ENCODE measurements around the gene TPST2. TPM values are rescaled to one million over a fixed set of nuclear protein-coding genes. Genes with fewer than 3 reads are reported as not detected.
A peak's percentile ranks its signal among the peaks of the same experiment; 100 is the strongest.

The TPST2 gene
- total RNA-seq, 4 donors from 2014 or later: 22.0 to 30.9 (median 28.7) TPM

DNA sequence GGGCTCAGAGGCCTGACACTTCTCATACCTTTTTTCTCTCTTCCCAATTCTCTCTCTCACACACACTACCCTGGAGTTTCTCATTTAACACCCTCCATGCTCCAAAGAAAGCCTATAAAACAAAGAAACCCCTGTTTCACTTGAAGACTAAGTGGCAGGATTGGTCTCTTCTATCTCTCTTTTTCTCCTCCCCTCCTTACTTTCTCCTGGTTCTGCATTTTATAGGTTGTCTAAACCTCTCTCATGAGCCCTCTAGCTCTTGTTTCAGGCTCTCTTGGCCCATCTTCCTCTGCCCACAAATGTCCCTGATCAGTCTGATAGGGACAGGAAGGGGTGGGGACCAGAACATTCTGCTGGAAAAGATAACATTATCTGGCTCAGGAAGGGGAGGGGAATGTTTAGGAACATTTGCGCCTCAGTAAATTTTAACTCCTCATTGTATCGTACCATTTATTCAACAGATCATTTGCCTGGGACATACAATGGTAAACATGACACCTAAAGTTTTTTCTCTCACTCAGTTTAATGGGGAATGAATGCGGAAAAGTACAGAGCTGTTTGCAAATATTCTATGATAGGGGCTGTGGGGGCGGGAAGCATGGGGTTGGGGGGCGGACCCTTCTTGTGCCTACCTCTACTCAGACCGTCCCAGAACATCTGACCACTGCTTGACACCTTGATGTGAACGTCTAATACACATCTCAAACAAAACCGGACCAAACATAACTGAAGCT is 42.7 kb upstream of the TPST2 start:
- WGBS: 65% methylated on average over 8 of the region's 8 CpGs
- no peak for DNase-seq (ENCODE audit: extremely low spot score)
- TF ChIP-seq POLR2AphosphoS5 (IDR thresholded peaks at IDR 0.05) (peak; percentile 41 to 49), EP300 (IDR thresholded peaks at IDR 0.05) (no peak)
- H3K4me3 ChIP-seq: no peak overlapping the region
- peaks cover 0 to 5% (median 0%) of the 10 kb centered on the region in 4 donors for H3K9me3 ChIP-seq
- H3K4me1 ChIP-seq: peaks cover 0 to 12% (median 2%) of the 10 kb centered on the region in 4 donors
- H3K27me3 ChIP-seq: peaks cover 0 to 25% (median 0%) of the 10 kb centered on the region in 4 donors
- H3K27ac ChIP-seq (replicated peaks in 1 of 4): peak overlapping the region in 3 of 4 donors; percentile 37 to 51 (median 42)
- no peaks in the 10 kb centered on the region for H3K36me3 ChIP-seq
- intact Hi-C loops (cut with DNase I): no loop called here

DNA sequence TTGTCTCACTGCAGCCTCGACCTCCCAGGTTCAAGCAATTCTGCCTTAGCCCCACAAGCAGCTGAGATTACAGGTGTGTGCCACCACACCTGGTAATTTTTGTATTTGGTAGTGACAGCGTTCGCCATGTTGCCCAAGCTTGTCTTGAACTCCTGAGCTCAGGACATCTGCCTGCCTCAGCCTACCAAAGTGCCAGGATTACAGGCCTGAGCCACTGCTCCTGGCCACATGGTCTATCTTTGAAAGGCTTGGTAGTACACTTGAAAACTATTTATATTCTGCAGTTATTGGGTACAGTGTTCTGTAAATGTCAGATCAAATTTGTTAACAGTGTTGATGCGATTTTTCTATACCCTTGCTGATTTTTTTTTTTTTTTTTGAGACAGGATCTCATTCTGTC is 41.4 kb upstream of the TPST2 start:
- peaks cover 0 to 5% (median 0%) of the 10 kb centered on the region in 4 donors for H3K9me3 ChIP-seq
- H3K4me3 ChIP-seq: no peak overlapping the region
- TF ChIP-seq POLR2A (IDR thresholded peaks at IDR 0.05; ENCODE audit: low read depth): no peak
- no peak for TF ChIP-seq EP300 (IDR thresholded peaks at IDR 0.05)
- TF ChIP-seq POLR2AphosphoS5 (IDR thresholded peaks at IDR 0.05): no peak
- TF ChIP-seq, protein P1, sequence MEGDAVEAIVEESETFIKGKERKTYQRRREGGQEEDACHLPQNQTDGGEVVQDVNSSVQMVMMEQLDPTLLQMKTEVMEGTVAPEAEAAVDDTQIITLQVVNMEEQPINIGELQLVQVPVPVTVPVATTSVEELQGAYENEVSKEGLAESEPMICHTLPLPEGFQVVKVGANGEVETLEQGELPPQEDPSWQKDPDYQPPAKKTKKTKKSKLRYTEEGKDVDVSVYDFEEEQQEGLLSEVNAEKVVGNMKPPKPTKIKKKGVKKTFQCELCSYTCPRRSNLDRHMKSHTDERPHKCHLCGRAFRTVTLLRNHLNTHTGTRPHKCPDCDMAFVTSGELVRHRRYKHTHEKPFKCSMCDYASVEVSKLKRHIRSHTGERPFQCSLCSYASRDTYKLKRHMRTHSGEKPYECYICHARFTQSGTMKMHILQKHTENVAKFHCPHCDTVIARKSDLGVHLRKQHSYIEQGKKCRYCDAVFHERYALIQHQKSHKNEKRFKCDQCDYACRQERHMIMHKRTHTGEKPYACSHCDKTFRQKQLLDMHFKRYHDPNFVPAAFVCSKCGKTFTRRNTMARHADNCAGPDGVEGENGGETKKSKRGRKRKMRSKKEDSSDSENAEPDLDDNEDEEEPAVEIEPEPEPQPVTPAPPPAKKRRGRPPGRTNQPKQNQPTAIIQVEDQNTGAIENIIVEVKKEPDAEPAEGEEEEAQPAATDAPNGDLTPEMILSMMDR (IDR thresholded peaks at IDR 0.05): no peak
- intact Hi-C loops (cut with DNase I): no loop called here
- H3K27ac ChIP-seq (replicated peaks in 1 of 4): no peak overlapping the region
- DNase-seq (ENCODE audit: extremely low spot score): no peak
- peaks cover 0 to 12% (median 2%) of the 10 kb centered on the region in 4 donors for H3K4me1 ChIP-seq
- H3K36me3 ChIP-seq: no peaks in the 10 kb centered on the region
- 100% methylated on average over 4 of the region's 4 CpGs for WGBS
- peaks cover 0 to 17% (median 0%) of the 10 kb centered on the region in 4 donors for H3K27me3 ChIP-seq

DNA sequence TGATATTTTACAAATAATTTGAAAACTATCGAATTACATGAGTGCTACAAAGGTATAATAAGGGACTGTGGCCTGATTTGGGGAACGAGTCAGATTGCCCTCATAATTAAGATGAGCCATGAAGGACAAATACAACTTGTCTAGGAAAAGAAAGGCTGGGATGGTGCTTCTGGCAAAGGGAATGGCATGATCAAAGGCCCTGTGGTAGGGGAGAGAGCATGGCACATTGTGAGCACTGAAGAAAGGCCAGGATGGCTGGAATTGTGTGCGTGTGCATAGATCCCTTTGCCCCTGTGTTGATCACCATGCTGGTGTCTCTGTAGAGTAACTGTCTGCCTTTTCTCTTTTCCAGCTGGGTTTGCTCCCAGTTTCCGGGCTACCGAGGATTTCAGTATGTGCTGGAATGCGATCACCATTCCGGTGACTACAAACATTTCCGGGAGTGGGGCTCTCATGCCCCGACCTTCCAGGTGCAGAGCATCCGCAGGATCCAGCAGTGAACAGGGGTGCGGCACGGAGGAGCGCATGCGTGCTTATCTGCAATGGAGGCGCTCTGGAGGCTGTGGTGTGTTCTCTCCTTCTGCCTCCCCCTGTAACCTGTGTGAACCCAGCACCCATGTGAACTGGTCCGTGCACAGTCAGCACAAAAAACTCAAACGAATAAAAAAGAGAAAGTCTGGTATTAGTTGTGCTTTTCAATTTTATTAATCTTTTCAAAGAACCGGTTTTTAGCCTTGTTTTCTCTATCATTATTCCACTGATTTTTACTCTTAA is 40.2 kb upstream of the TPST2 start:
- WGBS: 93% methylated on average over 18 of the region's 18 CpGs
- Histone ChIP-seq H3K27me3 (peaks cover 0 to 17% (median 0%) of the 10 kb centered on the region in 4 donors), H3K36me3 (no peaks in the 10 kb centered on the region), H3K4me1 (peaks cover 0 to 12% (median 2%) of the 10 kb centered on the region in 4 donors), H3K9me3 (peaks cover 0 to 5% (median 0%) of the 10 kb centered on the region in 4 donors), H3K27ac (replicated peaks in 1 of 4) (no peak overlapping the region), H3K4me3 (no peak overlapping the region)
- intact Hi-C loops (cut with DNase I): no loop called here
- TF ChIP-seq POLR2AphosphoS5 (IDR thresholded peaks at IDR 0.05) (no peak), EP300 (IDR thresholded peaks at IDR 0.05) (no peak), POLR2A (IDR thresholded peaks at IDR 0.05; ENCODE audit: low read depth) (no peak)
- TF ChIP-seq, protein P1 (IDR thresholded peaks at IDR 0.05): no peak
- no peak for DNase-seq (ENCODE audit: extremely low spot score)

DNA sequence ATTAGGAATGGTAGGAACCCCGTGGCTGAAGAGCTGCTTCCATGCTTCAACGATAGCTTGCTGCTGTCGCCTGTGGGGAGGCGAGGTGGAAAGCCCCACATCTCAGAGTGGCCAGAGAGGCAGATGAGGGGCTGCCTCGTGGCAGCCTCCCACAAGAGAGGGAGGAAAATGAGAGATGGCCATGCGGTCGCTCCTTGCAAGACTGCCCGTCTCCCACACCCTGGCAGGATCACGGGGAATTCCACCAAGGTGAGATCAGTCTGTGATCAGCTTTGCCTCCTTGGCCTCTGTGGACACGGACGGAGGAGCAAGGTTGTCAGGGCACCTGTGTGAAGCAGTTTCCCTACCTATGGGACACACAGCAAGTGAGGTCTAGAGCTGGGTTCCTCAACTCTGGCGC is 34.9 kb upstream of the TPST2 start:
- no peak for DNase-seq (ENCODE audit: extremely low spot score)
- intact Hi-C loops (cut with DNase I): no loop called here
- H3K27me3 ChIP-seq: peaks cover 0 to 18% (median 0%) of the 10 kb centered on the region in 4 donors
- no peaks in the 10 kb centered on the region for H3K9me3 ChIP-seq
- no peak for TF ChIP-seq POLR2AphosphoS5 (IDR thresholded peaks at IDR 0.05)
- no peak for TF ChIP-seq EP300 (IDR thresholded peaks at IDR 0.05)
- TF ChIP-seq POLR2A (IDR thresholded peaks at IDR 0.05; ENCODE audit: low read depth): no peak
- TF ChIP-seq, protein P1 (IDR thresholded peaks at IDR 0.05): no peak
- H3K27ac ChIP-seq (replicated peaks in 1 of 4): no peak overlapping the region
- H3K4me3 ChIP-seq: no peak overlapping the region
- peaks cover 0 to 4% (median 0%) of the 10 kb centered on the region in 4 donors for H3K4me1 ChIP-seq
- 78% methylated on average over 10 of the region's 12 CpGs for WGBS
- H3K36me3 ChIP-seq: no peaks in the 10 kb centered on the region

DNA sequence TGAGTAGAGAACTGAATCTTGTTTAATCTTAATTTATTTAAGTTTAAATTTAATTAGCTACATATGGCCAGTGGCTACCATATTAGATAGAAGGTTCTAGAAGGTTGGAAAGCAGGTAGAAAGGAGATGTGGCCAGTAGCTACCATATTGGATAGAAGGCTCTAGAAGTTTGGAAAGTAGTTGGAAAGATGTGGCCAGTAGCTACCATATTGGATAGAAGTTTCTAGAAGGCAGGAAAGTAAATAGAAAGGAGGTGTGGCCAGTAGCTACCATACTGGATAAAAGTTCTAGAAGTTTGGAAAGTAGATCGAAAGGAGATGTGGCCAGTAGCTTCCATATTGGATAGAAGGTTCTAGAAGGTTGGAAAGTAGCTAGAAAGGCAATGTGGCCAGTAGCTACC is 34.1 kb upstream of the TPST2 start:
- TF ChIP-seq, protein P1 (IDR thresholded peaks at IDR 0.05): no peak
- TF ChIP-seq EP300 (IDR thresholded peaks at IDR 0.05) (no peak), POLR2A (IDR thresholded peaks at IDR 0.05; ENCODE audit: low read depth) (no peak), POLR2AphosphoS5 (IDR thresholded peaks at IDR 0.05) (no peak)
- WGBS: 95% methylated on average over 1 of the region's 1 CpG

More for the DNA sequence above, 34.1 kb upstream of the TPST2 start:
- intact Hi-C loops (cut with DNase I): no loop called here
- Histone ChIP-seq H3K27me3 (peaks cover 0 to 26% (median 0%) of the 10 kb centered on the region in 4 donors), H3K9me3 (no peaks in the 10 kb centered on the region), H3K36me3 (no peaks in the 10 kb centered on the region), H3K4me3 (no peak overlapping the region), H3K27ac (replicated peaks in 1 of 4) (no peak overlapping the region), H3K4me1 (peaks cover 0 to 8% (median 4%) of the 10 kb centered on the region in 4 donors)
- no peak for DNase-seq (ENCODE audit: extremely low spot score)
